HCT116 (cell line): Measurements from ENCODE around the gene ISCU. TPM values are rescaled to one million over a fixed set of nuclear protein-coding genes. Genes with fewer than 3 reads are reported as not detected.

Experiments
- ATAC-seq: fragments of 200-7000 bp; cut with Tn5 transposase; 2 replicates; pipeline ENCODE4 v1.9.1; 2020; ENCODE audit warnings: mild to moderate bottlenecking, moderate library complexity
- BruUV-seq: library from RNA; stranded (reverse); fragments of 400-500 nt; replicated peaks from 2 replicates; lab custom pipeline; 2021; lab: Mats Ljungman, UMichigan
- CTCF ChIA-PET: fragments of 300-600 bp; sonication (Branson Sonifier 250); formaldehyde crosslinking; loops from one replicate; lab custom pipeline; 2021; ENCODE audit warnings: antibody characterized with exemption; lab: Charles Lee
- POLR2A ChIA-PET: fragments of 300-600, 350-600 bp; sonication (Branson Sonifier 250); formaldehyde crosslinking; loops from one replicate; lab custom pipeline; 2021; ENCODE audit warnings: antibody characterized with exemption; lab: Charles Lee
- RAD21 ChIA-PET, 2 experiments: fragments of 300-600 bp; sonication (Branson Sonifier 250); formaldehyde crosslinking; loops; one replicate each; lab custom pipeline; 2023; ENCODE audit warnings: low total read pairs in 2 of 2; ENCODE audit not compliant: uncharacterized antibody in 2 of 2, unreplicated experiment in 2 of 2, low non-redundant PET in 1 of 2; lab: Charles Lee
- DNase-seq: peaks from one replicate; pipeline ENCODE4 v3.0.0-alpha.2; 2010; ENCODE audit warnings: low read depth, low spot score
- H2AFZ ChIP-seq: fragments of 200-600 bp; shearing (Covaris generic), sonication (generic); 2 replicates; pipeline ENCODE4 v1.6.1; 2017; ENCODE audit warnings: low read depth, mixed run types, mixed read lengths, antibody characterized with exemption, low read length; ENCODE audit not compliant: poor library complexity, severe bottlenecking
- H3K27ac ChIP-seq: 2 replicates; pipeline ENCODE4 v1.5.1; 2012; ENCODE audit warnings: low read depth, low read length
- H3K27me3 ChIP-seq: fragments of 200-600 bp; sonication (generic); 2 replicates; pipeline ENCODE4 v1.6.1; 2016; ENCODE audit warnings: mixed run types, low read length, mixed read lengths; ENCODE audit not compliant: insufficient read depth
- H3K36me3 ChIP-seq, 2 experiments: fragments of 200-500 bp in 1 of 2; fragments of 200-600 bp in 1 of 2; sonication (Bioruptor generic) in 1 of 2; sonication (generic) in 1 of 2; 2 replicates each; pipeline versions ENCODE4 v1.5.1 to v1.6.1; 2014 to 2016; ENCODE audit warnings: low read length in 2 of 2, inconsistent platforms in 1 of 2, mixed read lengths in 1 of 2, mixed run types in 1 of 2; ENCODE audit not compliant: insufficient read depth in 2 of 2, control insufficient read depth in 1 of 2
- H3K4me1 ChIP-seq, 2 experiments: fragments of 200-600 bp in 1 of 2; sonication (generic) in 1 of 2; 2 replicates each; pipeline versions ENCODE4 v1.5.1 to v1.6.1; 2012 to 2017; ENCODE audit warnings: low read length in 2 of 2, inconsistent platforms in 1 of 2, mild to moderate bottlenecking in 1 of 2, mixed read lengths in 1 of 2, mixed run types in 1 of 2, moderate library complexity in 1 of 2; ENCODE audit not compliant: insufficient read depth in 2 of 2, control insufficient read depth in 1 of 2
- H3K4me2 ChIP-seq: fragments of 200-600 bp; sonication (generic); 2 replicates; pipeline ENCODE4 v1.6.1; 2017; ENCODE audit warnings: mixed run types, low read length, mixed read lengths
- H3K4me3 ChIP-seq, 2 experiments: fragments of 200-600 bp in 1 of 2; sonication (generic) in 1 of 2; replicated peaks in 1 of 2; 2 replicates each; pipeline ENCODE4 v1.5.1; 2011 to 2016; ENCODE audit warnings: low read length in 2 of 2, control low read depth in 1 of 2, low read depth in 1 of 2, mild to moderate bottlenecking in 1 of 2, mixed read lengths in 1 of 2, mixed run types in 1 of 2
- H3K79me2 ChIP-seq: fragments of 200-600 bp; sonication (generic); 2 replicates; pipeline ENCODE4 v1.6.1; 2017; ENCODE audit warnings: mild to moderate bottlenecking, mixed run types, low read length, moderate library complexity, mixed read lengths; ENCODE audit not compliant: insufficient read depth
- H3K9ac ChIP-seq: fragments of 200-600 bp; sonication (generic); 2 replicates; pipeline ENCODE4 v1.6.1; 2016; ENCODE audit warnings: low read length, mixed read lengths
- H3K9me2 ChIP-seq: fragments of 200-600 bp; sonication (generic), shearing (Covaris generic); 2 replicates; pipeline ENCODE4 v1.6.1; 2017; ENCODE audit warnings: mixed run types, mild to moderate bottlenecking, moderate library complexity; ENCODE audit not compliant: insufficient read depth
- H3K9me3 ChIP-seq, 2 experiments: fragments of 200-500 bp in 1 of 2; fragments of 200-600 bp in 1 of 2; sonication (Bioruptor generic) in 1 of 2; sonication (generic) in 1 of 2; 2 replicates each; pipeline ENCODE4 v1.6.1; 2014 to 2017; ENCODE audit warnings: low read length in 2 of 2, mixed read lengths in 2 of 2, inconsistent platforms in 1 of 2, low read depth in 1 of 2, mild to moderate bottlenecking in 1 of 2, mixed run types in 1 of 2, moderate library complexity in 1 of 2; ENCODE audit not compliant: control insufficient read depth in 1 of 2, insufficient read depth in 1 of 2
- H4K20me1 ChIP-seq: fragments of 200-600 bp; sonication (generic), shearing (Covaris generic); 2 replicates; pipeline ENCODE4 v1.6.1; 2017; ENCODE audit warnings: mixed run types, mild to moderate bottlenecking, moderate library complexity; ENCODE audit not compliant: insufficient read depth
- ATF3 ChIP-seq: IDR thresholded peaks from 2 replicates; pipeline ENCODE4 v1.6.1; 2012
- CEBPB ChIP-seq: IDR thresholded peaks from 2 replicates; pipeline ENCODE4 v1.6.1; 2012; ENCODE audit warnings: low read depth
- ELF1 ChIP-seq: IDR thresholded peaks from 2 replicates; pipeline ENCODE4 v1.6.1; 2012; ENCODE audit warnings: low read depth, borderline replicate concordance
- EZH2phosphoT487 ChIP-seq: fragments of 200-600 bp; IDR thresholded peaks from 2 replicates; pipeline ENCODE4 v1.6.1; 2018; ENCODE audit warnings: antibody characterized with exemption, borderline replicate concordance
- FOSL1 ChIP-seq: IDR thresholded peaks from 2 replicates; pipeline ENCODE4 v1.6.1; 2012; ENCODE audit warnings: low read depth
- RAD21 ChIP-seq: IDR thresholded peaks from 2 replicates; pipeline ENCODE4 v1.6.1; 2012; ENCODE audit warnings: low read depth, mild to moderate bottlenecking
- REST ChIP-seq: IDR thresholded peaks from 2 replicates; pipeline ENCODE4 v1.6.1; 2012; ENCODE audit warnings: low read depth
- ZBTB33 ChIP-seq: IDR thresholded peaks from 2 replicates; pipeline ENCODE4 v1.6.1; 2011; ENCODE audit warnings: mild to moderate bottlenecking, low read length, moderate library complexity; ENCODE audit not compliant: insufficient replicate concordance; ENCODE audit errors: extremely low read depth
- intact Hi-C: fragments of 100-400 bp; cut with micrococcal nuclease; formaldehyde crosslinking; loops from 2 replicates; pipeline ENCODE4 v1.10.0; 2022
- total RNA-seq: library from RNA; stranded (reverse); gene quantifications from one replicate; pipeline ENCODE4 v1.2.1, GENCODE V29; 2021; ENCODE audit not compliant: unreplicated experiment

Gene ISCU
- total RNA-seq, 1 experiment from 2014 or later: 89.6 TPM

GRCh38 chr12:108571609-108572165, 9.3 kb downstream of the ISCU start:
- Histone ChIP-seq H3K36me3 (peaks cover 17 to 21% of the 10 kb centered on the region in 2 experiments), H3K4me1 (no peaks in the 10 kb centered on the region), H3K27ac (no peak overlapping the region), H2AFZ (no peak overlapping the region), H3K79me2 (no peaks in the 10 kb centered on the region), H3K9me2 (no peaks in the 10 kb centered on the region), H3K9ac (no peak overlapping the region), H3K4me2 (no peak overlapping the region), H4K20me1 (no peaks in the 10 kb centered on the region), H3K4me3 (no peak overlapping the region), H3K27me3 (no peaks in the 10 kb centered on the region), H3K9me3 (no peaks in the 10 kb centered on the region)
- TF ChIP-seq CEBPB: no peak
- no peak for TF ChIP-seq RAD21
- no peak for TF ChIP-seq ATF3
- TF ChIP-seq FOSL1: no peak
- RAD21 ChIA-PET: no interaction called here
- BruUV-seq: no TSS peak
- DNase-seq: no peak
- no peak for ATAC-seq
- POLR2A ChIA-PET: no interaction called here
- CTCF ChIA-PET: interaction anchor here (1.6 kb wide), 2 partner anchors 46 kb away, joined by 4 to 16 read pairs; no protein-coding TSS in a partner anchor
- intact Hi-C loops: no loop called here

GRCh38 chr12:108572166-108572790, 9.9 kb downstream of the ISCU start:
- Histone ChIP-seq H3K9me2 (no peaks in the 10 kb centered on the region), H3K79me2 (no peaks in the 10 kb centered on the region), H4K20me1 (no peaks in the 10 kb centered on the region), H3K9me3 (no peaks in the 10 kb centered on the region), H3K27me3 (no peaks in the 10 kb centered on the region), H2AFZ (no peak overlapping the region), H3K4me3 (no peak overlapping the region), H3K9ac (no peak overlapping the region), H3K27ac (no peak overlapping the region), H3K4me1 (no peaks in the 10 kb centered on the region), H3K36me3 (peaks cover 11 to 15% of the 10 kb centered on the region in 2 experiments), H3K4me2 (no peak overlapping the region)
- TF ChIP-seq ZBTB33 (no peak), REST (no peak), EZH2phosphoT487 (no peak), FOSL1 (no peak), CEBPB (no peak), ELF1 (no peak), RAD21 (no peak)
- ChIA-PET RAD21 (interaction anchor here in 1 of 2 experiments (0.7 kb wide), 1 partner anchor 260 kb away, joined by 3 read pairs; no protein-coding TSS in a partner anchor), CTCF (interaction anchor here (1.6 kb wide), 1 partner anchor 46 kb away, joined by 4 read pairs; no protein-coding TSS in a partner anchor), POLR2A (no interaction called here)
- intact Hi-C loops: no loop called here
- no peak for ATAC-seq
- DNase-seq: no peak
- BruUV-seq: no TSS peak
